ENCODE results near the gene PCDHGB4. TPM values are rescaled to one million over a fixed set of nuclear protein-coding genes. Genes with fewer than 3 reads are reported as not detected.
"Not testable (repeated sequence)": the region's sequence is repeated elsewhere in the genome, so short reads cannot be mapped to it uniquely, and the experiment has no call there.

The PCDHGB4 gene
- total RNA-seq, 1 donor from 2014 or later, result 4.6 TPM

DNA sequence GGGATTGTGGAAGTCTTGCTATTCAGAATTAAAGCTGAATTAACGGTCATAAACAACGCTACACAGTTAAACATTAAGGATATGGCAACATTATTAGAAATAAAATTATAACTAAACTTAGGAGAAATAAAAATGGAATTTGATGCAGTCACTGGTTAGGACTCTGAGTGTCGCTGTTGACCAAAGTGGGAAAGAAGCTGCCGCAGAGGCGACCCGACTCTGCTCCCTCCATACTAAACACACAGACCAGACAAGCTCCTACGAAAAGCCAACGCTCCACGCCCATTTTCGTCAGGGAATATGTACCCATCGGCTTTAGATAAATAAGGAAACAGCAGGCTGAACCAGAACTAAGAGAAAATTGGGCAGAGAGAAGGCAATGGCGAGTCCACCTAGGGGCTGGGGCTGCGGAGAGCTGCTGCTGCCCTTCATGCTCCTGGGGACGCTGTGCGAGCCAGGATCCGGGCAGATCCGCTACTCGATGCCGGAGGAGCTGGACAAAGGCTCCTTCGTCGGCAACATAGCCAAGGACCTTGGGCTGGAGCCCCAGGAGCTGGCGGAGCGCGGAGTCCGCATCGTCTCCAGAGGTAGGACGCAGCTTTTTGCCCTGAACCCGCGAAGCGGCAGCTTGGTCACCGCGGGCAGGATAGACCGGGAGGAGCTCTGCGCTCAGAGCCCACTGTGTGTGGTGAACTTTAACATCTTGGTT lies 23.4 kb upstream of the PCDHGB4 start, which contains the start of gene PCDHGA5:
TSS of gene PCDHGA5 (plus strand) at position 211 of the 709 bp plus-strand sequence. CDS start at position 380, 169 bp downstream.
- no peak for DNase-seq (ENCODE audit: missing footprints)

DNA sequence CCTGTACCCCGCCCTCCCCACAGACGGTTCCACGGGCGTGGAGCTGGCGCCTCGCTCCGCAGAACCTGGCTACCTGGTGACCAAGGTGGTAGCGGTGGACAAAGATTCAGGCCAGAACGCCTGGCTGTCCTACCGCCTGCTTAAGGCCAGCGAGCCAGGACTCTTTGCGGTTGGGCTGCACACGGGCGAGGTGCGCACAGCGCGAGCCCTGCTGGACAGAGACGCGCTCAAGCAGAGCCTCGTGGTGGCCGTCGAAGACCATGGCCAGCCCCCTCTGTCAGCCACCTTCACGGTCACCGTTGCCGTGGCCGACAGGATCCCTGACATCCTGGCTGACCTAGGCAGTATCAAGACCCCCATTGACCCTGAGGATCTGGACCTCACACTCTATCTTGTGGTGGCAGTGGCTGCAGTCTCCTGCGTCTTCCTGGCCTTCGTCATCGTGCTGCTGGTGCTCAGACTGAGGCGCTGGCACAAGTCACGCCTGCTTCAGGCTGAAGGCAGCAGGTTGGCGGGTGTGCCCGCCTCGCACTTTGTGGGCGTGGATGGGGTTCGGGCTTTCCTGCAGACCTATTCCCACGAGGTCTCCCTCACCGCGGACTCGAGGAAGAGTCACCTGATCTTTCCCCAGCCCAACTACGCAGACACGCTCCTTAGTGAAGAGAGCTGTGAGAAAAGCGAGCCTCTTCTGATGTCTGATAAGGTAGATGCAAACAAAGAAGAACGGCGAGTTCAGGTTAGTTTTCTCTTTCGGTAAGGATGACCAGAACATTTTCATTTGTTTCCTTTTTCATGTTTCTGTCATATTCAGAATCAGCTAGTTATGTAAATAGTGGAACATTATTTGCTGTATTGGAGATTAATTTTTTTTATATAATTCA lies 21.2 kb upstream of the PCDHGB4 start:
- intact Hi-C loops (cut with DNase I), result no loop called here
- no peak for DNase-seq (ENCODE audit: missing footprints)
- no peak for ATAC-seq

More for the DNA sequence above, 23.4 kb upstream of the PCDHGB4 start, which contains the start of gene PCDHGA5:
- intact Hi-C loops (cut with DNase I), result no loop called here
- peak; percentile 65 for ATAC-seq

DNA sequence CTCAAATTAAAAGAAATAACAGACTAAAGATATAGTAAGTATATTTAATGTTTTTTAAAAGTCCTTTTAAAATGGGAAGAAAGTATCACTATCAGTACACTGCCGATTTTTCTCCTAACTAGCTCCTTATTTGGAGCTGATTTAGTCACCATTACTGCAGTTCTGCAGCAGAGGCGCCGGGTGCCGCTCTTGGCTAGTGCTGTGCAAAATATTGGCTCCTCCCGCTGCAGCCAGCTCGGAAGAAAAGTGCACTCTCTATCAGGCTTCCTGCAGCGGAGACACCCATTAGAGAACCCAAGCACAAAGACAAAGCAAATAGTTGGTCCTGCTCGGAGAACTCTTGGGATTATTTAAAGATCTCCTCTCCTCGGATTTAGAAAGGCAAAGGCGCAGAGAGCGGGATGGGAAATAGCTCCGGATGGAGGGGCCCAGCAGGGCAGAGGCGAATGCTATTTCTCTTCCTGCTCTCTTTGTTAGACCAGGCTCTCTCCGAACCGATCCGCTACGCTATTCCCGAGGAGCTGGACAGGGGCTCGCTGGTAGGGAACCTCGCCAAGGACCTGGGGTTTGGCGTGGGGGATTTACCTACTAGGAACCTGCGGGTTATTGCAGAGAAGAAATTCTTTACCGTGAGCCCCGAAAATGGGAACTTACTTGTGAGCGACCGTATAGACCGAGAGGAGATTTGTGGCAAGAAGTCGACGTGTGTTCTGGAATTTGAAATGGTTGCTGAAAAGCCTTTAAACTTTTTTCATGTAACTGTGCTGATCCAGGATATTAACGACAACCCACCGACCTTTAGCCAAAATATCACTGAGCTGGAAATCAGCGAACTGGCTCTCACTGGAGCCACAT lies 17.3 kb upstream of the PCDHGB4 start, which contains the start of gene PCDHGB3:
TSS of gene PCDHGB3 (plus strand) at position 249 of the 855 bp plus-strand sequence. CDS start at position 402, 153 bp downstream.
- DNase-seq (ENCODE audit: missing footprints) (peak; percentile 84), ATAC-seq (peak; percentile 86)
- intact Hi-C loops (cut with DNase I), result loop anchor here (5.0 kb wide), 1 partner anchor 42 kb away; the partner anchor contains the start of gene PCDHGA10

DNA sequence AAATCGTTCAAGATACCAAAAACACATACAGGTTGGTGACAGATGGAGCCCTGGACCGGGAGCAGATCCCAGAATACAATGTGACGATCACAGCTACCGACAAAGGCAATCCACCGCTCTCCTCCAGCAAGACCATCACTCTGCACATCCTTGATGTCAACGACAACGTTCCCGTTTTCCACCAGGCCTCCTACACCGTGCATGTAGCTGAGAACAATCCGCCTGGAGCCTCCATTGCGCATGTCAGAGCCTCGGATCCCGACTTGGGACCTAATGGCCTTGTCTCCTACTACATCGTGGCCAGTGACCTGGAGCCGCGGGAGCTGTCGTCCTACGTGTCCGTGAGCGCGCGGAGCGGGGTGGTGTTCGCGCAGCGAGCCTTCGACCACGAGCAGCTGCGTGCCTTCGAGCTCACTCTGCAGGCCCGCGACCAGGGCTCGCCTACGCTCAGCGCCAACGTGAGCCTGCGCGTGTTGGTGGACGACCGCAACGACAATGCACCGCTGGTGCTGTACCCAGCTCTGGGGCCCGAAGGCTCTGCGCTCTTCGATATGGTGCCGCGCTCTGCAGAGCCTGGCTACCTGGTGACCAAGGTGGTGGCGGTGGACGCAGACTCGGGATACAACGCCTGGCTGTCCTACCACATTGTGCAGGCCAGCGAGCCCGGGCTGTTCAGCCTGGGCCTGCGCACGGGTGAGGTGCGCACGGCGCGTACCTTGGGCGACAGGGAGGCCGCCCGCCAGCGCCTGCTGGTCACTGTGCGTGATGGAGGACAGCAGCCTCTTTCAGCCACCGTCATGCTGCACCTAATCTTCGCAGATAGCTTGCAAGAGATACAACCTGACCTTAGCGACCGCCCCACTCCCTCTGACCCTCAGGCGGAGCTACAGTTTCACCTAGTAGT lies 15.7 kb upstream of the PCDHGB4 start:
- intact Hi-C loops (cut with DNase I), result loop anchor here (5.0 kb wide), 1 partner anchor 40 kb away; the partner anchor contains the start of gene PCDHGA10
- peak; percentile 34 for ATAC-seq
- DNase-seq (ENCODE audit: missing footprints), result no peak

DNA sequence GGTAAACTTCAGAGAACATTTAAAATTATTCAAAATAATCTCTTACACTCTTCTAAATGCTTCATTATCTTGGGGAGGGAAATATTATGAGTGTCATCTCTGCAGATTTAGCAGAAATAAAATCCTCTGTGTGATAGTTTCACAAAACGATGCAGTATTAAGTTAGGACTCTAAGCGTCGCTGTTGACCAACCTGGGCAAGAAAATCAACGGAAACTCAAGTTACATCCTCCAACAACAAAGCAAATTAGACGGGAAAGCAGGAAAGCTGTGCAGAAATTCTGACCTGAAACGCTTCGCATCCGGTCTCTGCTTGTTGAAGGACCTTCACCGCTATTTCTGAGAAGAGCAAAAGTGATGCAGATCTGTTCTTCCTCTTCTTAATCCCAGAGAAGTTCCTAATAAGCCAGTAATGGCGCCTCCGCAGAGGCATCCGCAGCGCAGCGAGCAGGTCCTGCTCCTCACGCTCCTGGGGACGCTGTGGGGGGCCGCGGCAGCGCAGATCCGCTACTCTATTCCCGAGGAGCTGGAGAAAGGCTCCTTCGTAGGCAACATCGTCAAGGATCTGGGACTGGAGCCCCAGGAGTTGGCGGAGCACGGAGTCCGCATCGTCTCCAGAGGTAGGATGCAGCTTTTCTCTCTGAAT lies 13.7 kb upstream of the PCDHGB4 start, which contains the start of gene PCDHGA6:
TSS of gene PCDHGA6 (plus strand) at position 219 of the 645 bp plus-strand sequence. CDS start at position 412, 193 bp downstream.
- intact Hi-C loops (cut with DNase I), result loop anchor here (5.0 kb wide), 1 partner anchor 39 kb away; the partner anchor contains the start of gene PCDHGA10
- no peak for ATAC-seq
- no peak for DNase-seq (ENCODE audit: missing footprints)

DNA sequence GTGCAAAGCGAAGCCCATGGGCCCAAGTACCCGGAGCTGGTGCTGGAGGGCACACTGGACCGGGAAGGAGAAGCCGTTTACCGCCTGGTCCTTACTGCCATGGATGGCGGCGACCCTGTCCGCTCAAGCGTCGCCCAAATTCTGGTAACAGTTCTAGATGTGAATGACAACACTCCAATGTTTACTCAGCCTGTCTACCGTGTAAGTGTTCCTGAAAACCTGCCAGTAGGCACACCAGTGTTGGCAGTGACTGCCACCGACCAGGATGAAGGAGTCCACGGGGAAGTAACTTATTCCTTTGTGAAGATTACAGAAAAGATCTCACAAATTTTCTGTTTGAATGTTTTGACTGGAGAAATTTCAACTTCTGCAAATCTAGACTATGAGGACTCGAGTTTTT lies 12.9 kb upstream of the PCDHGB4 start:
- no peak for DNase-seq (ENCODE audit: missing footprints)
- ATAC-seq, result peak; percentile 26
- intact Hi-C loops (cut with DNase I), result loop anchor here (1.0 to 5.0 kb wide), 2 partner anchors 21 to 38 kb away; partner anchors contain the start of gene PCDHGA10

DNA sequence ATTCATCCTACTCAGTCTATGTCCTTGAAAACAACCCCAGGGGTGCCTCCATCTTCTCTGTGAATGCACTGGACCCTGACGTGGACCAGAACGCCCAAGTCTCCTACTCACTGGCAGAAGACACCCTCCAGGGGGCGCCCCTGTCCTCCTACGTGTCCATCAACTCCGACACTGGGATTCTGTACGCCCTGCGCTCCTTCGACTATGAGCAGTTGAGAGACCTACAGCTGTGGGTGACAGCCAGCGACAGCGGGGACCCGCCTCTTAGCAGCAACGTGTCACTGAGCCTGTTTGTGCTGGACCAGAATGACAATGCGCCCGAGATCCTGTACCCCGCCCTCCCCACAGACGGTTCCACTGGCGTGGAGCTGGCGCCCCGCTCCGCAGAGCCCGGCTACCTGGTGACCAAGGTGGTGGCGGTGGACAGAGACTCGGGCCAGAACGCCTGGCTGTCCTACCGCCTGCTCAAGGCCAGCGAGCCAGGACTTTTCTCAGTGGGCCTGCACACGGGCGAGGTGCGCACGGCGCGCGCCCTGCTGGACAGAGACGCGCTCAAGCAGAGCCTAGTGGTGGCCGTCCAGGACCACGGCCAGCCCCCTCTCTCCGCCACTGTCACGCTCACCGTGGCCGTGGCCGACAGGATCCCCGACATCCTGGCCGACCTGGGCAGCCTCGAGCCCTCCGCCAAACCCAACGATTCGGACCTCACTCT lies 11.9 kb upstream of the PCDHGB4 start:
- intact Hi-C loops (cut with DNase I), result loop anchor here (1.0 kb wide), 1 partner anchor 20 kb away; no protein-coding TSS in a partner anchor
- peak; percentile 26 for ATAC-seq
- DNase-seq (ENCODE audit: missing footprints), result not testable (repeated sequence)

DNA sequence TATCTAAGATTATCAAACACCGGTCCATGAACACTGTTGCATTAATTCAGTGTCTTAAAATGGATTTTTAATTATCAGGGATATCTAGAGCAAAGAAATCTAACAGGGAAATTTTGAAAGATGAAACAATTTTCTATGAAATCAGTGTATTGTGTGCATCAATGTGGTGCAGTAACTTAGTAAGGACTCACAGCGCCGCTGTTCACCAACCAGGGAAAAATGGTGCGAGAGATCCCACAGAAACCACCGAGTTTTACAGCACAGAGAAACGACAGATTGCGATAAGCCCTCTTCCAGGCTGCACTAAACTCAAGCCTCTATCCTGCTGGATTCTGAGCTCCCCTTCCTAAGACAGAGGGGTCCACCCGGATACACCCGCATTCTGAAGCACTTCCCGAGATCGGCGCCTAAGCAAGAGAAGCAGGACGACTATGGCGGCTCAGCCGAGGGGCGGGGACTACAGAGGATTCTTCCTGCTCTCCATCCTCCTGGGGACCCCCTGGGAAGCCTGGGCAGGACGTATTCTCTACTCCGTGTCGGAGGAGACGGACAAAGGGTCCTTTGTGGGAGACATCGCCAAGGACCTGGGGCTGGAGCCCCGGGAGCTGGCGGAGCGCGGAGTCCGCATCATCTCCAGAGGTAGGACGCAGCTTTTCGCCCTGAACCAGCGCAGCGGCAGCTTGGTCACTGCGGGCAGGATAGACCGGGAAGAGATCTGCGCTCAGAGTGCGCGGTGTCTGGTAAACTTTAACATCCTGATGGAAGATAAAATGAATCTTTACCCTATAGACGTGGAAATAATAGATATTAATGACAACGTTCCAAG lies 4.8 kb upstream of the PCDHGB4 start, which contains the start of gene PCDHGA7:
TSS of gene PCDHGA7 (plus strand) at position 274 of the 826 bp plus-strand sequence. CDS start at position 432, 158 bp downstream.
- ATAC-seq (no peak), DNase-seq (ENCODE audit: missing footprints) (no peak)
- intact Hi-C loops (cut with DNase I), result no loop called here

DNA sequence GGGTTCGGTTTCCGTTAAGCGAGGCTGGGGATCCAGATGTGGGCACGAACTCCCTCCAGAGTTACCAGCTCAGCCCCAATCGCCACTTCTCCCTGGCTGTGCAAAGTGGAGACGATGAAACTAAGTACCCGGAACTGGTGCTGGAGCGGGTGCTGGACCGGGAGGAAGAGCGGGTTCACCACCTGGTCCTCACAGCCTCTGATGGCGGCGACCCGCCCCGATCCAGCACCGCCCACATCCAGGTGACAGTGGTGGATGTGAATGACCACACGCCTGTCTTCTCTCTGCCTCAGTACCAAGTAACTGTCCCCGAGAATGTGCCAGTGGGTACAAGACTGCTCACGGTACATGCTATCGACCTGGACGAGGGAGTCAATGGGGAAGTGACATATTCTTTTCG lies 4.2 kb upstream of the PCDHGB4 start:
- intact Hi-C loops (cut with DNase I), result no loop called here
- no peak for ATAC-seq
- no peak for DNase-seq (ENCODE audit: missing footprints)

DNA sequence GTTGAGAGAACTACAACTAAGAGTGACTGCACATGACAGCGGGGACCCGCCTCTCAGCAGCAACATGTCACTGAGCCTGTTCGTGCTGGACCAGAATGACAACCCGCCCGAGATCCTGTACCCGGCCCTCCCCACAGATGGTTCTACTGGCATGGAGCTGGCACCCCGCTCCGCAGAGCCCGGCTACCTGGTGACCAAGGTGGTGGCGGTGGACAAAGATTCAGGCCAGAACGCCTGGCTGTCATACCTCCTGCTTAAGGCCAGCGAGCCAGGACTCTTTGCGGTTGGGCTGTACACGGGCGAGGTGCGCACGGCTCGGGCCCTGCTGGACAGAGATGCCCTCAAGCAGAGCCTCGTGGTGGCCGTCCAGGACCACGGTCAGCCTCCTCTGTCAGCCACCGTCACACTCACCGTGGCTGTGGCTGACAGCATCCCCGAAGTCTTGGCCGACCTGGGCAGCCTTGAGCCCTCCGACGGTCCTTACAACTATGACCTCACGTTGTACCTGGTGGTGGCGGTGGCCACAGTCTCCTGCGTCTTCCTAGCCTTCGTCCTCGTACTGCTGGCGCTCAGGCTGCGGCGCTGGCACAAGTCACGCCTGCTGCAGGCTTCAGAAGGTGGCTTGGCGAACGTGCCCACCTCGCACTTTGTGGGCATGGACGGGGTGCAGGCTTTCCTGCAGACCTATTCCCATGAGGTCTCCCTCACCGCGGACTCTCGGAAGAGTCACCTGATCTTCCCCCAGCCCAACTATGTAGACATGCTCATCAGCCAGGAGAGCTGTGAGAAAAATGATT lies 2.8 kb upstream of the PCDHGB4 start:
- peak; percentile 62 for DNase-seq (ENCODE audit: missing footprints)
- ATAC-seq, result no peak
- intact Hi-C loops (cut with DNase I), result no loop called here

DNA sequence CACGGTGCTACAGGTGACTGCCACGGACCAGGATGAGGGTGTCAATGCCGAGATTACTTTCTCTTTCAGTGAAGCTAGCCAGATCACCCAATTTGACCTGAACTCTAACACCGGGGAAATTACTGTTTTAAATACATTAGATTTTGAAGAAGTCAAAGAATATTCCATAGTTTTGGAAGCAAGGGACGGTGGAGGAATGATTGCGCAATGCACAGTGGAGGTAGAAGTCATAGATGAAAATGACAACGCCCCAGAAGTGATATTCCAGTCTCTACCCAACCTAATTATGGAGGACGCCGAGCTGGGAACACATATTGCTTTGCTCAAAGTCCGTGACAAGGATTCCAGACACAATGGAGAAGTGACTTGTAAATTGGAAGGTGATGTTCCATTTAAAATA lies 1.2 kb downstream of the PCDHGB4 start:
- ATAC-seq (no peak), DNase-seq (ENCODE audit: missing footprints) (no peak)
- intact Hi-C loops (cut with DNase I), result no loop called here

DNA sequence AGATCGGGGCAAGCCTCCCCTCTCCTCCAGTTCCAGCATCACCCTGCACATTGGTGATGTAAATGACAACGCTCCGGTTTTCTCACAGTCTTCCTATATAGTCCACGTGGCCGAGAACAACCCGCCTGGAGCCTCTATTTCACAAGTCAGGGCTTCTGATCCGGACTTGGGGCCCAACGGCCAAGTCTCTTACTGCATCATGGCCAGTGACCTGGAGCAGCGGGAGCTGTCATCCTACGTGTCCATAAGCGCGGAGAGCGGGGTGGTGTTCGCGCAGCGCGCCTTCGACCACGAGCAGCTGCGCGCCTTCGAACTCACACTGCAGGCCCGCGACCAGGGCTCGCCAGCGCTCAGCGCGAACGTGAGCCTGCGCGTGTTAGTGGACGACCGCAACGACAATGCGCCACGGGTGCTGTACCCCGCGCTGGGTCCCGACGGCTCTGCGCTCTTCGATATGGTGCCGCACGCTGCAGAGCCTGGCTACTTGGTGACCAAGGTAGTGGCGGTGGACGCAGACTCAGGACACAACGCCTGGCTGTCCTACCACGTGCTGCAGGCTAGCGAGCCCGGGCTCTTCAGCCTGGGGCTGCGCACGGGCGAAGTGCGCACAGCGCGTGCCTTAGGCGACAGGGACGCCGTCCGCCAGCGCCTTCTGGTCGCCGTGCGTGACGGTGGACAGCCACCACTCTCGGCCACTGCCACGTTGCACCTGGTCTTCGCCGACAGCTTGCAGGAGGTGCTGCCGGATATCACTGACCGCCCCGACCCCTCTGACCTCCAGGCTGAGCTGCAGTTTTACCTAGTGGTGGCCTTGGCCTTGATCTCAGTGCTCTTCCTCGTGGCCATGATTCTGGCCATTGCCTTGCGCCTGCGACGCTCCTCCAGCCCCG lies 1.9 kb downstream of the PCDHGB4 start:
- no peak for DNase-seq (ENCODE audit: missing footprints)
- ATAC-seq, result no peak
- intact Hi-C loops (cut with DNase I), result no loop called here

DNA sequence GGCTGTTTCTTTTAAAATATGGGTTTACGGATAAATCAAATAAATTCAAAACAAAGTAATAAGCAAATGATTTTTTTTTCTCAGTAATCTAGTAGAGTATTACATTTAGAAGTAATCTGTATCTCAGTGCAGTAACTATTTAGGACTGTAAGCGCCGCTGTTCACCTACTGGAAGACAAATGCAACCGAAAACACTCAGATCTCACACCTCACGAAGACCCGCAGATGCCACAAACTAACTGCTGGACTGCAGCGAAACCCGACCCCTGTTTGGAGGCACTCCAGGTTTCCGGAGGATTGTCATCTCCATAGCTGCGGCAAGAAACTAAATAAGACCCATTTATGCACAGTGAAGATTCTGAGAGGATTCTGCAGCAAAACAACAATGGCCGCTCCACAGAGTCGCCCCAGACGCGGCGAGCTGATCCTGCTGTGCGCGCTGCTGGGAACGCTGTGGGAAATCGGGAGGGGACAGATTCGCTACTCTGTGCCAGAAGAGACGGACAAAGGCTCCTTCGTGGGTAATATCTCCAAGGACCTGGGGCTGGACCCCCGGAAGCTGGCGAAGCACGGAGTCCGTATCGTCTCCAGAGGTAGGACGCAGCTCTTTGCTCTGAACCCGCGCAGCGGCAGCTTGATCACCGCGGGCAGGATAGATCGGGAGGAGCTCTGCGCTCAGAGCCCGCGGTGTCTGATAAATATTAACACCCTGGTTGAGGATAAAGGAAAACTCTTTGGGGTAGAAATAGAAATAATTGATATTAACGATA lies 5.1 kb downstream of the PCDHGB4 start, which contains the start of gene PCDHGA8:
TSS of gene PCDHGA8 (plus strand) at position 205 of the 770 bp plus-strand sequence. CDS start at position 386, 181 bp downstream.
- peak; percentile 54 for DNase-seq (ENCODE audit: missing footprints)
- no peak for ATAC-seq
- intact Hi-C loops (cut with DNase I), result no loop called here
